CD4-positive, alpha-beta T cell (primary cell): ENCODE data around the gene CCDC12. TPM values are rescaled to one million over a fixed set of nuclear protein-coding genes. Genes with fewer than 3 reads are reported as not detected.
"Not testable (repeated sequence)": the region's sequence is repeated elsewhere in the genome, so short reads cannot be mapped to it uniquely, and the experiment has no call there.

ENCODE experiments used
- ATAC-seq: fragments of 200-7000 bp; cut with Tn5 transposase; one replicate; pipeline ENCODE4 v1.10.0; 2022; ENCODE audit warnings: mild to moderate bottlenecking; ENCODE audit not compliant: poor library complexity
- CTCF ChIA-PET: fragments of 350-600 bp; sonication (Branson Sonifier 250); formaldehyde crosslinking; loops from one replicate; lab custom pipeline; 2021; ENCODE audit warnings: antibody characterized with exemption, inconsistent platforms; lab: Charles Lee
- POLR2A ChIA-PET: fragments of 350-600 bp; sonication (Branson Sonifier 250); formaldehyde crosslinking; loops from one replicate; lab custom pipeline; 2021; ENCODE audit warnings: antibody characterized with exemption, inconsistent platforms; lab: Charles Lee
- DNase-seq, 14 experiments: peaks; one replicate each; pipeline ENCODE4 v3.0.0-alpha.2; 2013 to 2020; ENCODE audit warnings: mixed read lengths in 2 of 14
- H3K27ac ChIP-seq, 2 donors: one replicate each; pipeline versions ENCODE4 v1.5.1 to v1.7.0; 2013; ENCODE audit warnings: low read length in 2 of 2, low read depth in 1 of 2, mild to moderate bottlenecking in 1 of 2
- H3K27me3 ChIP-seq, 2 experiments: 1 replicate in 1 of 2; 2 replicates in 1 of 2; pipeline versions ENCODE4 v1.6.1 to v1.7.0; 2013; ENCODE audit warnings: low read length in 2 of 2, control low read depth in 1 of 2, mild to moderate bottlenecking in 1 of 2, moderate library complexity in 1 of 2; ENCODE audit not compliant: insufficient read depth in 2 of 2, control insufficient read depth in 1 of 2
- H3K36me3 ChIP-seq: one replicate; pipeline ENCODE4 v1.6.1; 2013; ENCODE audit warnings: low read length, control low read depth; ENCODE audit not compliant: insufficient read depth
- H3K4me1 ChIP-seq: one replicate; pipeline ENCODE4 v1.6.1; 2013; ENCODE audit warnings: low read length, control low read depth; ENCODE audit not compliant: insufficient read depth
- H3K4me3 ChIP-seq: one replicate; pipeline ENCODE4 v1.5.1; 2013; ENCODE audit warnings: mild to moderate bottlenecking, low read length, moderate library complexity
- H3K9me3 ChIP-seq, 2 experiments: 1 replicate in 1 of 2; 2 replicates in 1 of 2; pipeline versions ENCODE4 v1.6.1 to v1.7.0; 2013; ENCODE audit warnings: low read length in 2 of 2, mild to moderate bottlenecking in 2 of 2, control low read depth in 1 of 2, moderate library complexity in 1 of 2; ENCODE audit not compliant: control insufficient read depth in 1 of 2, insufficient read depth in 1 of 2
- H3K27ac Mint-ChIP-seq: one replicate; pipeline ENCODE4 v1.8.0; 2020; ENCODE audit warnings: mixed read lengths
- H3K27me3 Mint-ChIP-seq: one replicate; pipeline ENCODE4 v1.8.0; 2021; ENCODE audit warnings: mixed read lengths
- H3K36me3 Mint-ChIP-seq: one replicate; pipeline ENCODE4 v1.8.0; 2021; ENCODE audit warnings: low read depth, mixed read lengths
- H3K4me1 Mint-ChIP-seq: one replicate; pipeline ENCODE4 v1.8.0; 2021; ENCODE audit warnings: low read depth, mixed read lengths
- H3K4me3 Mint-ChIP-seq: one replicate; pipeline ENCODE4 v1.8.0; 2020; ENCODE audit warnings: mild to moderate bottlenecking, mixed read lengths
- H3K9me3 Mint-ChIP-seq: one replicate; pipeline ENCODE4 v1.8.0; 2020; ENCODE audit warnings: mixed read lengths
- CTCF ChIP-seq: fragments of 200-600 bp; IDR thresholded peaks from one replicate; pipeline ENCODE4 v1.8.0; 2022; ENCODE audit warnings: antibody characterized with exemption, mild to moderate bottlenecking
- intact Hi-C, 2 experiments: fragments of 100-400 bp; cut with DNase I in 1 of 2; cut with micrococcal nuclease in 1 of 2; formaldehyde crosslinking; loops; one replicate each; pipeline versions ENCODE4 v1.15.1 to v1.9.0; 2023 to 2025; cut with DNase I, micrococcal nuclease
- total RNA-seq, 174 experiments: library from RNA in 2 of 174; stranded (reverse) in 2 of 174; gene quantifications; one replicate each; pipeline ENCODE4 v1.2.3 and lab custom pipeline; 2021 to 2026

Gene CCDC12
- total RNA-seq, 2 experiments from 2014 or later = 57.5 to 59.5 TPM

- Mint-ChIP-seq H3K27ac (peak overlapping the region; percentile 1), H3K9me3 (no peaks in the 10 kb centered on the region), H3K4me3 (no peak overlapping the region), H3K36me3 (peaks cover 32% of the 10 kb centered on the region), H3K27me3 (no peaks in the 10 kb centered on the region), H3K4me1 (peaks cover 23% of the 10 kb centered on the region)
- no peaks in the 10 kb centered on the region for H3K9me3 ChIP-seq
- no peaks in the 10 kb centered on the region for H3K27me3 ChIP-seq
- intact Hi-C loops = no loop called here
- H3K4me3 ChIP-seq = no peak overlapping the region
- ATAC-seq (no peak), DNase-seq (peak in 1 of 14 experiments; percentile 32)
- H3K4me1 ChIP-seq = peaks cover 21% of the 10 kb centered on the region
- no peak for TF ChIP-seq CTCF
- H3K36me3 ChIP-seq = peaks cover 11% of the 10 kb centered on the region
- H3K27ac ChIP-seq = no peak overlapping the region
- POLR2A ChIA-PET = no interaction called here
- CTCF ChIA-PET = no interaction called here
These were observed 62.9 kb downstream of the CCDC12 start for GRCh38 chr3:46913644-46914043.

- H3K4me1 ChIP-seq = peaks cover 21% of the 10 kb centered on the region
- ATAC-seq (no peak), DNase-seq (no peak)
- ChIA-PET CTCF (no interaction called here), POLR2A (interaction anchor here (1.0 kb wide), 1 partner anchor 66 kb away, joined by 3 read pairs; the partner anchor contains the start of gene NBEAL2)
- Mint-ChIP-seq H3K27me3 (no peaks in the 10 kb centered on the region), H3K4me1 (peaks cover 23% of the 10 kb centered on the region), H3K4me3 (no peak overlapping the region), H3K9me3 (no peaks in the 10 kb centered on the region), H3K27ac (peak overlapping the region; percentile 1), H3K36me3 (peaks cover 26% of the 10 kb centered on the region)
- no peak overlapping the region for H3K27ac ChIP-seq
- H3K36me3 ChIP-seq = peaks cover 4% of the 10 kb centered on the region
- no peak overlapping the region for H3K4me3 ChIP-seq
- intact Hi-C loops = no loop called here
- no peaks in the 10 kb centered on the region for H3K9me3 ChIP-seq
- H3K27me3 ChIP-seq = no peaks in the 10 kb centered on the region
- no peak for TF ChIP-seq CTCF
These were observed 63.6 kb downstream of the CCDC12 start for GRCh38 chr3:46912986-46913385.

DNA sequence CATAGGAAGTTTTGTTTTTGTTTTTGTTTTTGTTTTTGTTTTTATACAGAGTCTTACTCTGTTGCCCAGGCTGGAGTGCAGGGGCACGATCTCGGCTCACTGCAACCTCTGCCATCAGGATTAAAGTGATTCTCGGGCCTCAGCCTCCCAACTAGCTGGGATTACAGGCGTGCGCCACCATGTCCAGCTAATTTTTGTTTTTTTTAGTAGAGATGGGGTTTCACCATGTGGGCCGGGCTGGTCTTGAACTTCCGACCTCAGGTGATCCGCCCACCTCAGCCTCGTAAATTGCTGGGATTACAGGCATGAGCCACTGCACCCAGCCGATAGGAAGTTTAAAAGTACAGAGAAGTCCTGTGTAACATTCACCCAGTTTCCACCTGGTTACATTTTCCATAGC is 65.6 kb downstream of the CCDC12 start:
- H3K27me3 ChIP-seq, H3K4me3 ChIP-seq, intact Hi-C loops, H3K27ac Mint-ChIP-seq, H3K9me3 Mint-ChIP-seq, H3K4me3 Mint-ChIP-seq, H3K27ac ChIP-seq, H3K36me3 Mint-ChIP-seq, DNase-seq, ATAC-seq, H3K36me3 ChIP-seq, H3K27me3 Mint-ChIP-seq, POLR2A ChIA-PET, H3K9me3 ChIP-seq: not testable (repeated sequence)
- H3K4me1 Mint-ChIP-seq = peaks cover 23% of the 10 kb centered on the region
- peaks cover 21% of the 10 kb centered on the region for H3K4me1 ChIP-seq
- CTCF ChIA-PET = interaction anchor here (1.4 kb wide), 1 partner anchor 13 kb away, joined by 3 read pairs; no protein-coding TSS in a partner anchor

DNA sequence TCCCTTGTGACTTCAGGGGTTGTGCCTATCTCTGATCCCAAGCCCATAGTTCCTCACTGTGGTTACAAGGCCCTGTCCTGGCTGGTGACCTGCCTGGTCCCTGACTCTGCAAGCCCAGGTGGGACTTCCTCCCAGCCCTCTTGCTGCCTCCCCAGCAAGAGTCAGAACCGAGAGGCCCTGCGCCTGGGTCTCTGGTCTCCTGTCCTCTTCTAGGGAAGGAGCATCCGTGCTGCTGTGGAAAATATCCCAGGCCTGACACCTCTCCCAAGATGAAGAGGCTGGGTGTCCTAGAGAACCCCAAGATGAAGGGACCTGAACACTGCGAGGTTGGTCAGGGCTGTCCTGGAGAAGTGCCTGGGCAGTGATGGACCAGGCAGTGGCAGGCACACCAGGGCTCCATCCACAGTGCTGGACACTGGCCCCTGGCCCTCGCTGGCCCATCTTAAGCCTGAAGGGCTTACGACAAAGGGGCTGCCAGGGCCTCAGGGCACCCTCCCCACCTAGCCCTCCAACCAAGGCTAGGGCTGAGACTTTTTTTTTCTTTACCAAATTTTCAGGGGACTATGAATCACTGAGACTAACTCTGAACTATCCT is 66.3 kb downstream of the CCDC12 start:
- ATAC-seq (no peak), DNase-seq (no peak)
- H3K4me1 ChIP-seq = peaks cover 21% of the 10 kb centered on the region
- no peaks in the 10 kb centered on the region for H3K27me3 Mint-ChIP-seq
- POLR2A ChIA-PET = no interaction called here
- no peaks in the 10 kb centered on the region for H3K27me3 ChIP-seq
- no peak overlapping the region for H3K27ac ChIP-seq
- no peak overlapping the region for H3K4me3 Mint-ChIP-seq
- H3K36me3 Mint-ChIP-seq = peaks cover 3% of the 10 kb centered on the region
- peaks cover 20% of the 10 kb centered on the region for H3K4me1 Mint-ChIP-seq
- no peak overlapping the region for H3K4me3 ChIP-seq
- CTCF ChIA-PET = interaction anchor here (0.6 to 1.9 kb wide), 16 partner anchors 9 to 422 kb away, joined by 3 to 8 read pairs (median 4); partner anchors contain the start of gene ALS2CL
- H3K27ac Mint-ChIP-seq = no peak overlapping the region
- no peak for TF ChIP-seq CTCF
- no peaks in the 10 kb centered on the region for H3K36me3 ChIP-seq
- intact Hi-C loops = no loop called here
- H3K9me3 Mint-ChIP-seq = no peaks in the 10 kb centered on the region
- no peaks in the 10 kb centered on the region for H3K9me3 ChIP-seq
